ENCODE results near the gene EXOSC7.
"Not testable (repeated sequence)": the region's sequence is repeated elsewhere in the genome, so short reads cannot be mapped to it uniquely, and the experiment has no call there.

Gene EXOSC7

DNA sequence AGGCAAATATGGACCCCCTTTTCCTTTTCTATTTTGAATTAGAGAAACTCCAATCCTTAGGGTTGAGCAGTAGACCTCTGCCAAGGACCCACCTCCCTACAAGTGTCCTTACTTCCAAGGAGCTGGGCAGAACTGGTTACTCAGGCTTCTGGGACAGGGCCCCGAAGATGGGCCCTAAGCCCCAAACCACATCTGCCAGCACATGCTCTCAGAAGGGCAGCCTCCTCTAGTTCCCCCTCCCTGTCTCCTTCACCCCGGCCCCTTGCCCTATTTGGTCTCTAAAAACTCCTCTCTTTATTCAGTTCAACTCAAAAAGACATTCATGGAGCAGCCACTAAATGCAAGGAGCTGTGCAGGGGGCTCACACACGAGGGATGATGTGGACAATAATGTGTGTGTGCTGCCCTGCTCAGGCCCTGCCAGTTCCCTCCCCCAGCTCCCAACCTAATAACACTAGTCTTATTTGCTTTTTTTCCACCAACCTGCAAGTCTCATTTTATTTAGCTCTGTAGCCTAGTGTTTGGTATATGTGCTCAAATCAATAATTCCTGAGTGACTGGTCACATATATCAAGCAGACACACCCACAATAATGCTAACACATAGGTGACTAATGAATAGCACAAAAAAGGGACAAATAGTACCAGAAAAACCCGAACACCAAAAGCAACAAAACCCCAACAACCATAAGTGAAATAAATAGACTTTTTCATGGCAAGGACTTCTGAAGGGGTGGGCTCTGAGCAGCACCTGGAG, 12.3 kb upstream of the EXOSC7 start:
- DNase-seq = no peak

GRCh38 chr3:44965165-44965564, 10.9 kb upstream of the EXOSC7 start:
- DNase-seq = no peak

DNA sequence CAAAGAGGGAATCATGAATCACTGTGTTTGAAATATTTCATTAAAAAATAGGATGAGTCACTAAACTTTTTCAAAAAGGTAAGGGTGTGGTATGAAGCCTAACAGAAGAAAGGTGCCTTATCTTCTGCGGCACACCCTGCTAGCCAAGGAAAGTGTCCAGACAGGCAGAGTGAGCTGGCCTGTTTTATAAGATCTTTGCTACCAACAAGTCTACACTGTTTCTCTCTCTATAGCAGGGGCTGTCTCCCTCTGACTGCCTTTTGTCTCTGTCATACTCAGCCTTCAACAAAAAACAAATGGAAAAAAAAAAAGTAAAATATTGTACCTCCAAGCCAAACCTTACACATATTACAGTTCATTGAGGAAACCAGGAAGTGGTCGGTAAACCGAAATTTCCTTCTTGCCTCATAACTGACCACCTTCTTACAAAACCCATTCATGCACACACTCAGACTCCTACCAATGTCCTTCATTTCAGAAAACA, 9.2 kb upstream of the EXOSC7 start:
- no peak for DNase-seq

- no peak for DNase-seq
Observed at GRCh38 chr3:44968447-44968858, 7.6 kb upstream of the EXOSC7 start.

GRCh38 chr3:44969154-44969827, 6.8 kb upstream of the EXOSC7 start:
- DNase-seq = no peak

DNA sequence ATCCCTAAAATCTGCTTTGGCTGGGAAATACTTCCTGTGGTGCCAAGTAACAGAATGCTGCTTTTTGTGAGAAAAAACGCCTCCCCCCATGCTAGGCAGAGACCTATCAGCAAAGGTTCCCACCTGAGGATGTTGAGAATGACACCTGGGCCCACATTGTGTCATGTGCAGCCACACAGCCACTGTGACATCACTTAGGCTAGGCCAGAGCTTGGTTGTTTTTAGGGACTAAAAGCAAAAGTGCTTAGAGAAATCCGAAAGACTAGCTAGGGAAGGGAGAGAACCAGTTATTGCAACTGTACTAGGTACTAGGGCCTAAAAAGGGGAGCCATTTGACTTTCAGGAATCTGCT, 6.2 kb upstream of the EXOSC7 start:
- DNase-seq = no peak

- DNase-seq = no peak
Observed at GRCh38 chr3:44970926-44971490, 5.0 kb upstream of the EXOSC7 start.

- no peak for DNase-seq
Observed at GRCh38 chr3:44974416-44974815, 1.6 kb upstream of the EXOSC7 start.

GRCh38 chr3:44981220-44981619, 5.2 kb downstream of the EXOSC7 start:
- DNase-seq = no peak

DNA sequence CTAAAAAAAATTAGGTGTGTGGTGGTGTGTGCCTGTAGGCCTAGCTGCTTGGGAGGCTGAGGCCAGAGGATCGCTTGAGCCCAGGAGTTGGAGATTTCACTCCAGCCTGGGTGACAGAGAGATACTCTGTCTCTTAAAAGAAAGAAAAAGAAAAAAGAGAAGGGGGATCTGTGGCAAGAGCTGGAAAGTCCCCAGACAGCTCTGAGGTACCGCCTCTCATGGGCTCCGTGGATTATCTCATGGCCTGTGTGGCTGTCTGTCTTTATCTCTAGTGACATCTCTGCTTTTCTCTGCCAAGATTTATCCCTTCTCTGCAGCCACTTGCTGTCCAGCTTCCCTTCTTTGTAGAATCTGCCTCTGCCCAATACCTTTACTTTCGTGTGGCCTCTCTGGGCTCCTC, 5.7 kb downstream of the EXOSC7 start:
- DNase-seq = no peak

DNA sequence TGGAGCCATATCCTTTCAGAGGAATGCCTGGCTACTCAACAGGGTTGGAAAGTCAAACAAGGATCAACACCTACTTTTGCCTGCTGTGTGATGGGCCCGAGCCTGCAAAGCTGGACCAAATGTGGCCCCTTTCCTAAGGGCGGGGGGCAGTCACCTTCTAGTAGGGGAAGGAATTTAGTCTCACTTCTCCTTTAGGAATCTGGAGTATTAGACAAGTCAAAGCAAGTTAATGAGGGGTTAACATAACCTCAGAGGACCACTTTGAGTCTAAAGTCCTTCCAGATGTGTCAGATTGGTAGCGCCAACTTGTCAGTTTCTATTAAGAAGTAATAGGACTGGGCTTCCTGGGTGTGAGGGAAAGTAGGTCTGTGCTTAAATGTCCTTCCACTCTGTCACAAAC, 6.8 kb downstream of the EXOSC7 start:
- no peak for DNase-seq

DNA sequence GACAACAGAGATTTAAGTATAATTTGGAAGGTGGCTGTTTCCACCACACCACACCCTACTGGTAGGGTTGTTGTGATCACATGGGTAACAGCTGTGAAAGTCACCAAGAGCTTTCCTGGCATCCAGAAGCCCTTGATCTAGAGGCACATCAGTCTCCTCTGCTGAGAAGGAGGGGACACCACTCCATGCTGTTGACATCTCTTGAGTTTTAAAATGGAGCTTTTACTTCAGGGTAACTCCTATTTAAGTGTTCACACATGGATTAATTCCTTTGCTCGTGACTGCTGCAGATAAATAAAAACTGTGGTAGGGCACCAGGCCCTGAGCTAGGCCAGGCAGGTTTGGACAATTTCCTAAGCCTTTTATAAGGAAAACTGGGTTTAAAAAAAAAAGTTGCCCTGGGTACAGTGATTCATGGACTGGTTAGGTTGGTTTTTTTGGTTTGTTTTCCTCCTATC, 7.5 kb downstream of the EXOSC7 start:
- DNase-seq = no peak

DNA sequence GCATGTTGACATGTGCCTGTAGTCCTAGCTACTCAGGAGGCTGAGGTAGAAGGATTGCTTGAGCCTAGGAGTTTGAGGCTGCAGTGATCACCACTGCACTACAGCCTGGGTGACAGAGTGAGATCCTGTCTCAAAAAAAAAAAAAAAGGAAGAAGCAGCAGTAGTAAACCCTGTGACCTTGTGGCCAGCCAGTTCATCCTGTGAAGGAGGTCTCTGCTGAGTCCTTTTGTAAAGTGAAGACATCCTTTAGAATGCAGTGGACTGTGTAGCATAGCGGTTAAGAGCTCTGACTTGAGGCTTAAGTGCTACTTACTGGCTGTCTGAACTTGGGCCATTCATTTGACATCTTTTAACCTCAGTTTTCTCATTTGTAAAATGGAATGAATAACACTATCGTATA, 8.3 kb downstream of the EXOSC7 start:
- no peak for DNase-seq

DNA sequence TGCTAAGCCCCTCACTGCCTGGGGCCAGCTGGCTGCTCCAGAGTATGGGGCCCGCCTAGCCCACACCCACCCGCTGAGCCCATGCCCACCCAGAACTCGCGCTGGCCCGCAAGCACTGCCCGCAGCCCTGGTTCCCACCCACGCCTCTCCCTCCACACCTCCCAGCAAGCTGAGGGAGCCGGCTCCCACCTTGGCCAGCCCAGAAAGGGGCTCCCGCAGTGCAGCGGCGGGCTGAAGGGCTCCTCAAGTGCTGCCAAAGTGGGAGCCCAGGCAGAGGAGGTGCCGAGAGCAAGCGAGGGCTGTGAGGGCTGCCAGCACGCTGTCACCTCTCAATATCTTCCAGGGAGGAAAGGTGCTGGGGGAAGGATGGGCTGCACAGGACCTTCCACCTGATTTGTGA, 10.3 kb downstream of the EXOSC7 start:
- DNase-seq = not testable (repeated sequence)

- DNase-seq = no peak
Observed at GRCh38 chr3:44987332-44987731, 11.3 kb downstream of the EXOSC7 start.

DNA sequence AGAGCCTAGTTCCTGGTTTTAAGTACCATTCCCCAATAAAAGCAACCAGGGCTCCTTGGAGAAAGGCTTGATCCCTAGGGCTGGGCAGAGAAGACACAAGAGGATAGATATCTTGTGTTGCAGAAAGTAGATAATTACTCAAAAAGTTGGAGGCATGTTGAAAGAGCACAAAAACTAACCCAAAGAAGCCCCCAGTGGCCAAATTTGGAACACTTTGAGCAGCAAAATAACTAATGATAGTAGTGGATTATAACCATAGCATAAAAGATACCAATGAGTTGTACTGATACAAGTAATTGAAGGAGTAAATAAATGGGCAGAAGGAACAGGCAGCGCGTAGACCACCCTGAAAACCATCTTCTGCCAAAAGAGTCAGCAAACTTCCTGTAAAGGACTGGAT, 12.0 kb downstream of the EXOSC7 start:
- no peak for DNase-seq

- no peak for DNase-seq
Observed at GRCh38 chr3:44989141-44989540, 13.1 kb downstream of the EXOSC7 start.

GRCh38 chr3:44989636-44990373, 13.8 kb downstream of the EXOSC7 start:
- DNase-seq = no peak

DNA sequence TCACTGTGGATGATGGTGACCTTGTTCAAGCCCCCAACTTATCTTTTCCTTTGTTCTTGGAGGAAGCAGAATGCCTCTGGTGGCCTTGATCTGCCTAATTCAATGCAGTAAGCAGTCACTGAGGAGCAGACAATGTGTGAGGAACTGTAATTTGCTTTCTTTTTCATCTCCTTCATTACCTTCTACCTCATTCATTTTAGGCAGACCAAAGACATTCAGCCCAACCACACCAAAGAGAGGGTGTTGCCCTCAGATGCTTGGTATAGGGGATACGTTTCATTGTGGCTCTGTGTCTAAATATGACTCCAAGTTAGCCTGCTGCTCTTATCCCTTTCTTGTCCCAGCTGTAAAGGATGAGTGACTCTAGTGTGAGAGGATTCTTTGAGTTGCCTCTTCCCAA, 15.3 kb downstream of the EXOSC7 start:
- no peak for DNase-seq

GRCh38 chr3:44992555-44993470, 16.8 kb downstream of the EXOSC7 start:
- DNase-seq = no peak

DNA sequence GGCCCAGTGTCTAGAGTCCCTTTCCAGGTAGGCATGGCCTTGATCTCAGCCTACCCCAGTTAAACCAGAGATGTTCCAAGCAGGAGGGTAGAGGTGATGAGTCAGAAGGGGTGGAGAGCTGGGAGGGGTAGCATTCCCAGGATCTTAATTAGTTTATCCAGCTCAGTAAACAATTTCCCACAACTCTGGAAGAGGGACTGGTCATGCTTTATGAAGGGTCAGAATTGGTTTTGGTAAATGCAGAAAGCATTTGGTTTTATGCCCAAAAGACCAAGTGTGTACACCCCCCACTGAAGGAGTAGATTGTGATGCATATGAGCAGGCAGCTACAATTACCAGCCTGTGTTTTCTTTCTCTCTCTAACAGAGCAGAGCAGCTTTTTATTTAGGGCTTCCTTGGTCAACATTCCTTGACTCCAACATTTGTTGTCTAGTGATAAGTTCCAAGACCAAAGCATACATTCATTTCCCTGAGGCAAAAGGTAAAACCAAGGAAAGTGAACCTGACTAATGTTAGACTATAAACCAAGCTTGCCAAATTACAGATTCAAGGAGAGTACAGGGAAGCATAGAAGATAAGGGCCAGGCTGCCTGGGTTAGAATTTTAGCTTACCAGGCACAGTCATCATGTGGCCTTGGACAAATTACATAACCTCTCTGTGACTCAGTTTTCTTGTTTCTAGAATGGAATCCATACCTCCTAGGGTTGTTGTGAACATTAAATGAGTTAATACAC, 17.6 kb downstream of the EXOSC7 start:
- no peak for DNase-seq
